ENCODE data around the gene MPV17L.
"Not testable (repeated sequence)": the region's sequence is repeated elsewhere in the genome, so short reads cannot be mapped to it uniquely, and the experiment has no call there.

MPV17L gene

GRCh38 chr16:15395631-15396508 is at the start of gene MPV17L:
TSS of gene MPV17L (plus strand) at chr16:15395754. CDS start at chr16:15395898, 144 bp downstream.
- DNase-seq (ENCODE audit: low read depth), result not testable (repeated sequence)
- peak within 1 kb of the TSS; percentile 20 for H3K4me3 ChIP-seq (ENCODE audit: control insufficient read depth, low read depth, low read length)

GRCh38 chr16:15348721-15349120 is 46.8 kb upstream of the MPV17L start:
- not testable (repeated sequence) for H3K4me3 ChIP-seq (ENCODE audit: control insufficient read depth, low read depth, low read length)

GRCh38 chr16:15351251-15351650 is 44.3 kb upstream of the MPV17L start:
- not testable (repeated sequence) for DNase-seq (ENCODE audit: low read depth); H3K4me3 ChIP-seq (ENCODE audit: control insufficient read depth, low read depth, low read length)

More at GRCh38 chr16:15348721-15349120, 46.8 kb upstream of the MPV17L start:
- not testable (repeated sequence) for DNase-seq (ENCODE audit: low read depth)

- not testable (repeated sequence) for H3K4me3 ChIP-seq (ENCODE audit: control insufficient read depth, low read depth, low read length); DNase-seq (ENCODE audit: low read depth)
Observed at GRCh38 chr16:15351745-15352144, 43.8 kb upstream of the MPV17L start.

- not testable (repeated sequence) for H3K4me3 ChIP-seq (ENCODE audit: control insufficient read depth, low read depth, low read length); DNase-seq (ENCODE audit: low read depth)
Observed at GRCh38 chr16:15352852-15353251, 42.7 kb upstream of the MPV17L start.

DNA sequence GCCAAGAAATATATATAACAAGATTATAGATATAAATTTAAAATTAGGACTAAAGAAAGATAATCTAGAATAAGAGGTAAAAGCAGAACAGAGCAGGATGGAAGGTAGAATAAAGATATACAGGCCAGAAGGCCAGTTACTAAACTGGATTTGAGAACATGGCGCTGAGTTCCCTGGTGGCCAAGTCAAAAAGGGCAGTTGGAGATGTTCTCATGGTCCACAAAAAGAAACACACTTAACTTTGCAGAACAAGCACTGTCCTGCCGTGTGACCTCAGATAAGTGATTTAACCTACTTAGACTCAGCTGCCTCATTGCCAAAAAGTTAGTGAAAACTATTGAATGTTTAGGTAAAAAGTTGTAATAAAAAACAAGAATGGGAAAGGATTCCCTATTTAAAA is 40.7 kb upstream of the MPV17L start:
- not testable (repeated sequence) for H3K4me3 ChIP-seq (ENCODE audit: control insufficient read depth, low read depth, low read length); DNase-seq (ENCODE audit: low read depth)

GRCh38 chr16:15357495-15357894 is 38.1 kb upstream of the MPV17L start:
- not testable (repeated sequence) for DNase-seq (ENCODE audit: low read depth); H3K4me3 ChIP-seq (ENCODE audit: control insufficient read depth, low read depth, low read length)

DNA sequence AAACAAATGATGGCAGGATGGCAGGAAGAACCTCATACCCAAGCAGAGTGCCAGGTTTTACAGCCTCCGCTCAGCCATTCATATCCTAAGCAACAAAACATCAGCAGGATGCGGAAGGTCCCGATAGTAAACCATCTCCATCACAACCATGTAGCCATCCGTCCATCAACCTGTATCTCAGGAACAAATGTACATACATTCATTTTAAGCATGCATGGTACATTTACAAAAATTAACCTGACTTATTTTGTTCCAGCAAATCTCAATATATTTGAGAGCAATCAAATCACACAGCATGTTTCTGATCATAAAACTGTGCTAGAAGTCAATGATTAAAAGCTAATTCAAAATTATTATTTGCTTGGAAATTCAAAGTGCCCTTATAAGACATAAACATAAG is 17.4 kb upstream of the MPV17L start, which contains the start of gene NPIPA5:
Gene NPIPA5, minus strand, starts transcription at position 101 of the 400 bp plus-strand sequence. Its CDS starts 0 bp downstream, at position 101.
- H3K4me3 ChIP-seq (ENCODE audit: control insufficient read depth, low read depth, low read length); DNase-seq (ENCODE audit: low read depth): not testable (repeated sequence)

- H3K4me3 ChIP-seq (ENCODE audit: control insufficient read depth, low read depth, low read length), result not testable (repeated sequence)
- peak; percentile 43 for DNase-seq (ENCODE audit: low read depth)
Observed at GRCh38 chr16:15382810-15383209, 12.7 kb upstream of the MPV17L start.

DNA sequence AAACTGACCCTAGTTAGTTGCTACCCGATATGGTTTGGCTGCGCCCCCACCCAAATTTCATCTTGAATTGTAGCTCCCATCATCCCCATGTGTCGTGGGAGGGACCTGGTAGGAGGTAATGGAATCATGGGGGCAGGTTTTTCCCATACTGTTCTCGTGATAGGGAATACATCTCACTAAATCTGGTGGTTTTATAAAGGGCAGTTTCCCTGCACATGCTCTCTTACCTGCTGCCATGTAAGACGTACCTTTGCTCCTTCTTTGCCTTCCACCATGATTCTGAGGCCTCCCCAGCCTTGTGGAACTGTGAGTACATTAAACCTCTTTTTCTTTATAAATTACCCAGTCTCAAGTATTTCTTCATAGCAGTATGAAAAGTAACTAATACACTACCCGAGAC is 7.5 kb upstream of the MPV17L start:
- H3K4me3 ChIP-seq (ENCODE audit: control insufficient read depth, low read depth, low read length); DNase-seq (ENCODE audit: low read depth): not testable (repeated sequence)

DNA sequence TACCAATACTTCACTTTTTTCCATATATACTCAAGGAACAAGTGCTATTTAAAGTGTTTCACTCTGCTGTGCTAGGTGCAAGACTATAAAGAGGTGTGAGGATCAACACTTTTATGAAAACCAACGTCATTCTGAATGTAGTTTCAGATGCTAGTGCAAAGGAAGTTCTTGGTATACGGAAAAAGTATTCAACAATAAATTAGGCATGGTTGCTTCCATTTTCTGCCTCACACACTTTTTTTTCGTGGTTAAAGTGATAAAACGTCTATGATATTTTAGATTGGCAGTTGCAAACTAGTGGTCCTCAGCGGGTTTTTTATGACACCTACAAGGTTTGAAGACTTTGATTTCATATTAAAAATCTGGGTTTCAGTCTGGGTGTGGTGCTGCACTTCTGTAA is 5.6 kb upstream of the MPV17L start:
- not testable (repeated sequence) for H3K4me3 ChIP-seq (ENCODE audit: control insufficient read depth, low read depth, low read length); DNase-seq (ENCODE audit: low read depth)

- H3K4me3 ChIP-seq (ENCODE audit: control insufficient read depth, low read depth, low read length); DNase-seq (ENCODE audit: low read depth): not testable (repeated sequence)
Observed at GRCh38 chr16:15393025-15393424, 2.5 kb upstream of the MPV17L start.

- H3K4me3 ChIP-seq (ENCODE audit: control insufficient read depth, low read depth, low read length); DNase-seq (ENCODE audit: low read depth): not testable (repeated sequence)
Observed at GRCh38 chr16:15396509-15396829, 915 bp downstream of the MPV17L start.

DNA sequence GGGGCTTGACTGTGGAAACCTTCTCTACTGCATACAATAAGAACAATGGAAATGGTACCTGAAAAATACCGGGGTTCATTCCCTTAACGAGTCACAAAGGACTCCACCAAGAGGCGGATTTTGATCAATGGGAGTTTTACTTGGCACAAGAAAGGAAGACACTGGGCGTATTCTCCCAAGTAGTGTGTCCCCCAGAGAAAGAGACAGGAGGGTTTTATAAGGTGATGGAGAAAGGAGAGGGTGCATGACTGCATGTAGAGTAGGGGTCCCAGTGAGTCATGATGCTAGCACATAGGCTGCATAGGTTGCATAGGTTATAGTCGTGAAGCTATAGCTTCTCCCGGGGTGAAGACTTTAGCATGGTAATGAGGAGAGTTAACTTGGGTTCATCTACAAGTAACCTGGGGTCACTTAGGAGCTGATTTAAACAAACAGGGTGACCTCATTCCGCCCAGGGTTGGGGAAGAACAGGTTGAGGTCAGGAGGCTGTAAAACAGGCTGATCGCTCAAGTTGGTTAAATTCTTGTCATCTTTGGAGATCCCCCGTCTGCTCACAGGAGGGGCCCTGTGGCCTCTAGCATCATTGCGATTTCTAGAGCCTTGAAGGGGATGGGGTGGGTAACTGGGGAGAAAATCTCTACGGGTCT is 1.5 kb downstream of the MPV17L start:
- TF ChIP-seq CTCF (conservative IDR thresholded peaks at IDR 0.05; ENCODE audit: control insufficient read depth, insufficient read depth, low read depth, low read length), result no peak
- no peak for DNase-seq (ENCODE audit: low read depth)
- H3K4me3 ChIP-seq (ENCODE audit: control insufficient read depth, low read depth, low read length), result no peak overlapping the region

All from fibroblast of mammary gland (primary cell).